Stromal cell of bone marrow (primary cell): ENCODE measurements around the gene AUTS2.

Experiments used
- DNase-seq: peaks from one replicate; pipeline ENCODE4 v3.0.0-alpha.2; 2012; ENCODE audit warnings: low read depth

The AUTS2 gene

DNA sequence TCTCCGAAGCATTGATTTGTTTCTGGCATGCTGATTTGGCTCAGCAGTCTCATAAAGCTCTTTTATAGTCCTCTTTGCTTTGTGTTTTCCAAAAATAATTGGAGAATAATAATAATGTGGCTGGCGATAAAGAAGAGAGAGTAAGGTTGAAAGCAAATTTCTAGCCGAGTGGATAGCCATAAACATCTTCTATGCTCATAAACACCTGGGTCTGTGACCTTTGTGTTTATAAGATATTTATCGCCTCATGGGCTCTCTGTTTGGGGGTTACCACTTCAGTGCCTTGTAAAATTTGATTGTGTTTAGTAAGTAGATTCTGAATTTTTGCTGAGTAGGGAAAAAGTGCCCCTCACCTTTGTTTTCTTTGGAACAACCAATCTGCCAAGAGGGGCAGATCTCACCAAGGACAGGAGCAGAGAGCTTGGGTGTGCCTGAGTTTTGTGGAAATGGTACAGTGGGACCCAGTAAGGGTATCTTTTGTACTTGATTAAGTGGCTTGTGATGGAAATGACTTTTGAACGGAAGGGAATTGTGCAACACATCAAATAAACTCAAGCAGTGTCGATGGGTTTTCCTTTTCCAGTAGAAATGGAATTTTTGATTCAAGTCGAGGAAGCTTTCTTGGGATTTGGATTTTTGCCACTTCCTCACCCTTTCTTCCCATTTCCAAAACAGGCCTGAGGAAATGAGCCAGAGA, 220.5 kb downstream of the AUTS2 start:
- DNase-seq, result no peak

DNA sequence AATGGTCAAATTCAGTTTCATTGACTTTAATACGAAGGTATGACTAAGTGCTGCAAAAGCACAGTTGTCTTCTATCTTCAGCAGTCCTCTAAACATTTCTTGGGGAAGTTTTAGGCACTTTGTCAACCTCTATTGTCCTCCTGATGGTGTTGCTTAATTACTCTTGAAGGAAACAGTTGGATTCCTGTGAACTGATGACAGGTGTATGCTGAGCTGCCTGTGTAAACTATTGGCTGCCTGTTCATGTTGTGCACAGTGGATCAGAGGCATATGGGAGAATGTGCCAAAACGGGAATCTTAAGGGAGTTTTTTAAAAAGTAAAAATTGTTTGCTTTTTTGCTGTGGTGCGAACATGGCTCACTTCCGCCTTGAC, 221.0 kb downstream of the AUTS2 start:
- DNase-seq, result no peak

DNA sequence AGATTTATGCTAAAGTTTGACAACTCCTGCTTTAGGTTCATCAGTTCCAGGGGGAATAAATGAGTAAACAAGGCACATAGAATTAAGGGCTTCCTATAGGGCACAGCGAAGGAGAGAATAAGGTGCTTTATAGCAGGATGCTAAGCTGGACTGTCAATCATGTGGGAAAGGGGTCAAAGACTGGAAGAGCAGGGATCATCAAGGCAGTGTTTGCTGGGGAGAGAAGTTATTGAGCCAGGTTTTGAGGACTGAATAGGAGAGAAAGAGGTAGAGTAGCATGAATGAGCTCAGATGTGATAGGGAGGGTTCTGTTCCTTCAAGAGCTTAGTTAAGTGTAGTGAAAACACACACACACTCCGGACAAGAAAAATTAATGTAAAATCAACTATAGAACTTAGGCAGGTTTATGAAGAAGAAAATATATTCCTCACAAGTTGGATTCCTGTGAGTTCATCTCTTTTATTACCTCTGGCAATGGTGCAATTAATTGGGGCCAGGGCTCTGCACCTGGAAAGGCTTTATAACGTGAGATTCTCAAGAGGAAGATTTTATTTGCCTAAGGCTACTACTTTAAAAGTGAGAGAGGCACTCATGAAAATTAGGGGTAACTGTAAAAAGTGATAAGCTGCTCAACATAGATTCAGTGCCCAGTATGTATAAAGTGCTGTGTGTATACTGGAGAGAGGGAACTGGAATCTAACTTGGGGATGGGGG, 222.4 kb downstream of the AUTS2 start:
- DNase-seq, result no peak

DNA sequence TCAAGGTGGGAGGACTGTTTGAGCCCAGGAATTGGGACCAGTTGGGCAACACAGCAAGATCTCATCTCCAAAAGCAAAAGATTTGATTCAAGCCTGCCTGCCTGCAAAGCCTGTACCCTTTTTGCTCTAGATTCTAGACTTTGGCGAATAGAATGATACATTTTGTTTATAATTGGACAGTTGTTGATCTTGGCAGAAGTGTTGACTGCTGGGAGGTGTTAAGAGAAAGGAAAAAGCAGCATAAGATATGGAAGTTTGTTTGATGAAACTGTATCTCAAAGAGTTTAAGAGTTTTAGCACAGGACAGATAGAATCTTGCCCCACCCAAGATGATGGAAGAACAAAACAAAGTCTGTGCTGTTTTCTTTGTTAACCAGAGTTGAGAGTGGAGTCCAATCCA, 224.1 kb downstream of the AUTS2 start:
- no peak for DNase-seq

DNA sequence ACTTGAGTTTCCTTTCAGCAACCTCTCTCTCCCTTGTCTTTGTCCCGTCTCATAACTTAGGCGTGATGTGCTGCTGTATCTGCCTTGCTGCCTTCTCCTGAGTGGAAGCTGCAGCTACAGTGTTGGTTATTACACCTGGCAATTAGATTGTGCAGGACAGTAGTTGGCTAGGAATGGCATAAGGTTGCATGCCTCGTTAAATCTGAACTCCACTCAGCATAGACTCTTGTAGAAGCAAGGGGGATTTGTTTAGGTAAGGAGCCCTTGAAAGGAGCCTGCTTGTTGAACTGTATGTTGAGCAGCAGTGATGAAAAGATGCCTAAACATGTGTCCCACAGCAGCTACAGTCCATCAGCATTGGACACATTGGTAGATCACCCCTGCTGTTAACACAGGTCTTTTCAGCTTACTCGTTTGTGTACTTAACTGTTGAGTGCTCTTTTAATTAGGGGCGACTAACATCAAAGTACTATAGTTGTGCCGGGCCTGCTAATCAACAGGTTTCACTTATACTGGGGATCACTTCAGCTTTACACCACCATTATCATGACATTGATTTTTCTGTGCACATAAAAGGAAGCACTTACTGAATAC, 225.0 kb downstream of the AUTS2 start:
- DNase-seq, result no peak

DNA sequence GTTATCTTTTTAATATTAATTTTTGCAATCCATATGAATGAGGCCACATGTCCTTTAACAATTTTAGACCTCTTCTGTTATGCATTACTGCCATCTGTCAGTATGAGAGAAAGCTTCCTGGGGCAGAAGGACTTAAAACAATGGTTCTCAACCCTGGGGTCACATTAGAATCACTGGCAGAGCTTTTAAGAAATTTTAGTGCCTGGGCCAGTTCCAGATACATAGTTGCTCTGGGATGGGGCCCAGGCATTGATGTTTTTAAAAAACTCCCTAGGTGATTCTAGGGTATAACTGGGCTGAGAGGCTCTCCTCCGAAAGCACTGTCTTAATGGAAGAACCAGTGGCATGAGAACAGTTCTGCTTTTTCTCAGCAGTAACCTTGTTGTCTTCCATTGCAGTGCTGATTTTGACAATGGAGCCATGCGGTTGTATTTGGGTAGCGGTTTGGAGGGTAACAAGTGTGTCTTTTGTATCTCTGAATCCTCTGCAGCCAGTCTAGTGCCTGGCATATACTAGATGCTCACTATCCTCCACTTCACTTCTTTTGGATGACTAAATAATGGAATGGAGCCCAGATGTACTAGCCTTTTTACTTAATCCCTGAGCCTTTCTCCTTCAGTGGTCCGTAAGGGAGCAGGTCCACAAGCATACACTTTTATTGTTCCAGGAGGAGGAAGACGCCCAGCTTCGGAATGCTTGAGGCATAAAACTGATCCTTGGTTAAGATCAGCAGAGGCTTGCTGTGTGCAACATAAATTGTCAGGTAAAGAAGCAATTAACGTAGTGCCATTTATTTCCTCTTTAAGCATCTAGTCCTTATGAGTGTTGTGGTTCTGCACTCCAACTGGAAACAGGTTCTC, 227.1 kb downstream of the AUTS2 start:
- no peak for DNase-seq

DNA sequence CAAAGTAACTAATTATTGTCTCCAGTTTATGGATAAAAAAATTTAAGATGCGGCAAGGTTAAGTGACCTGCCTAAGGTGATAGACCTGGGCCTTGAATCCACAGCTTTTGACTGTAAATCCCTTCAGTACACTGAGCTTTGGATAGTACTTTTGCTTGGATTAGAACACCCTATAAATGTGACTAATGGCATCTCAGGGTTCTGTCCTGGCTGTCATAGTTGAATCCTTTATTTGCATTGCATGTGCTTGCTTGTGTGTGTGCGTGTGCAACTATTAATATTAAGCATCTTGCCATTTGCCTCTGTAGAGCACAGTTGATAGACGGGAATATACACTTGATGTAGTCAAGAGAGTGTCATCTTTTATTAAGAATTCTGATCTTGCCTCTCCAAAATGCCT, 228.0 kb downstream of the AUTS2 start:
- no peak for DNase-seq

DNA sequence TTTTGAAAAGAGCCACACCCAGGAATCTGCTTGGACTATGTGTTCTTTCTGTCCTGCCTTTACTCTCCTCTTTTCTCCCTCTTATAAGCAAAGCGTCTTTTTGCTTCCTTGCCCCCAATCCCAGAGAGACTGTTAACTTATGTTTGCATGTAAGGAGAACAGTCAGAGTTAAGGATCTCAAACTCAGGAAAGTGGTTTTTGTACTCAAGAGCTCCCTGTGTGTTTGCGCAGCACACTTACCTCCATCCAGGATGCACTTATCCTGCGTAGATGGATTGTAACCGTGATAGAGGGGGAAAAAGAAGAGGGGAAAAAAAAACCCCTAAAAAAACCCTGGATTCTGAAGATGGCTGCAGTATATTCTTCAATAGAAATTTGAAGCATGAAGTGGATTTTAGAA, 228.9 kb downstream of the AUTS2 start:
- DNase-seq, result no peak

DNA sequence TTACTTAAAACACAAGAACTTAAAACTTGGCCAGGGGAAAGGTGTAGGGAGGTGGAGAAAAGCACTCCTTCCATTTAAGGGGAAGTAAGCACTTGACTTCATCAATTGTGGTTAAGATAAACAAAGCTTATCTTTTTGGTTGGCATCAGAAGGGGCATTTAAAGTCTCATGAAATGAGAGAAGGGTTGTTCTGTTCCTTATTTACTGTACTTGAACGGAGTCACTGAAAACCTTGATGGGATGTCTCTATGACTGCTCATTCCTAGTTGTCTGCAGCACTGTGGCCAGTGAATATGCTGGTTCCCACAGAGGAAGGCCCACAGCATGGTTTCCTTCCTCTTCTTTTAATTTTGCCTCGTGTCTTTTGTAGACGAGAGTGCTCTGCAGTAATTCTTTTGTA, 229.3 kb downstream of the AUTS2 start:
- no peak for DNase-seq

DNA sequence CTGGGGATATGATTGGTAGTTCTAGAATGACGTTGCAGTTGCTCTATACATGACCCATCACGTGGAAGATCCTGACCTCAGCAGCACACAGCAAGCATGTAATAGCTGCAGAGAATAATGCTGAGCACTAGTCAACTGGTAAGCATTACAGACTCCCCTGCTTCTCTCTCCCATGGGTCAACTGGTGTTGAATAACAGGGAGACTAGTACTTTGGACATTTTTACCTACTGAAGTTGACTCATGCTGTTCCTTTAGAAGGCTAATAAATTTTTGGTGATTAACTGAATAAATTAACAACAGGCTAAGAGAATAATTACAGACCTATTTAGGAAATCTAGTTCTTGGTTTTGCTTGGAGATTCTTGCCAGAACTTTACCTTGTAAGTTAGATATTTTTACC, 234.1 kb downstream of the AUTS2 start:
- no peak for DNase-seq

DNA sequence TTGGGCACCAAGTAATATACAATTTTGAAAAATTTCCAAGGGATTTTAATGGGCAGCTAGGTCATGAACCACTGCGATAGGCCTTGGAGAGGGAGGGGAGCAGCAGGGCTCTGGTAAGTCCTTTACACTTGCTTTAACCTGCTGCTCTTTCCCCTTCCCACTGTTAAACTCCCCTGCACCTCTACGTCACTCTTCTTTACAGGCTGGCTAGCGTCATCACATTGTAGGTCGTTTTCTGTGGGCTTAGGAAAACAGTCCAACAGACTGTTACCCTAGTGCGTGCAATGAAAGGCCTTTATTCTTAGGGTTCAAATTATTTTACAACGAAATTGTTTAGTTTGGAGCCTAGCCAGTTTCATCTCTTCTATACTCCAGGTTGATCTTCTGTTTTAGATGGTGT, 235.7 kb downstream of the AUTS2 start:
- no peak for DNase-seq

DNA sequence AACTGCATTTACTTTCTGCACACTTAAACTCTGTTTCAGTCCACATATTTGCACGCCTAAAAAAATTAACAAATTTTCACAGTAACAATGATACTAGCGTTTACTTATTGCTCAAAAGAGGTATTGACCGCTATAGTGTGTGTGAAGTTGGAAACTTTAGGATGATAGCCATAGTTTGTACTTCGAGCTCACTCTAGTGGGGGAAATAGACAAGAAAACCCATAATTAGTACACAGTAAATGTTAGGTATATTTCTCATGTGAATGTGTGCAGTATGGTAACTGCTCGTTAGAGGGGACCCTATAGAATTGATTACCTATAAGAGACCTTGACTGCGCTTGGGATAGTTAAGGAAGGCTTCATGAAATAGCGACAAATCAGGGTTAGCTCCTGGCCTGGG, 238.4 kb downstream of the AUTS2 start:
- no peak for DNase-seq

DNA sequence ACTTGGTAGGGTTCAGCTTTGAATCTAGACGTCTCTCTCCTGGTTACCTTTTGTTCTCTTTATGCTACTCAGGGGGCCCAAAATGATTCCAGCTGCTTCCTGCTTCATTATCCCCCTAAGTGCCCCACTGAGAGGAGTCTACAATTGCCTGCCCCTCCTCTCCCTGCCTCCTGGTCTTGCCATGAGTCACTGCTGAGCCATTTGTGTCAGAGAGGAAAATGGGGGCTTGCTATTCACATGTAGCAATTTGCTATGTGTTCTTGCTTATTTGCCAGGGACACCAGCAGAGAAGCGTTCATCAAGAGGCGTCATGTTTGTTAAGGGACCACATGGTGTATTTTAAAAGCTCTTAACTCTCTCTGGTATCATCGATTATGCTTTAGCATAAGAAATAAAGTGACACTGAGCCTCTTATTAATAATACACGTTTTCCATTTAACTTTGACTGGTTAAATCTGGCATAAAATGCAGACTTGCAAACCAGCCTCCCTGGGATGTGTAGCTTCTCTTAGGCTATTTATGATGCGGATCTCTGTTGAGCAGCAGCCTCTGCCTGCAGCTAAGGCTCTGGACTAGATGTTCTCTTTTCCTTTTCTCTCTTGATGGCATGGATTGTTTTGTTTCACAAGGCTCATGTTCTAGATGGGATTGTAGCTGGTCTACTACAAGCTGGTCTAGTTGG, 239.3 kb downstream of the AUTS2 start:
- DNase-seq, result no peak

DNA sequence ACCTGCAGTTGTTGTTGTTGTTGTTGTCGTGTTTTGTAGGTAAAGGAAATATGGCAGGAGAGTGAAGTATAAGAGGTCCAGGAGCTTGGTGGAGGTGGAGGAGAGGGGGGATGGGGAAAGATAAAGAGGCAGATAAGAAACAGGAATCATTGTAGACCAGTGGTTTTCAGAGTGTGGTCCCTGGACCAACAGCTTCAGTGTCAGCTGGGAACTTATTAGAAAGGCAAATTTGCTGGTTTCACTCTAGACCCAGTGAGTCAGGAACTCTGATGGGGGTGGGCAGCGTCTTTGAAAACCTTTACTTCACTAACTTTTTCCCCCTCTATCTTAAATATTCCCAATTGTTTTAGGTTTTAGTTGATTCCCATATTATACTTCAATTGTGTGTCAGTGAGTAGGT, 241.5 kb downstream of the AUTS2 start:
- DNase-seq, result no peak

DNA sequence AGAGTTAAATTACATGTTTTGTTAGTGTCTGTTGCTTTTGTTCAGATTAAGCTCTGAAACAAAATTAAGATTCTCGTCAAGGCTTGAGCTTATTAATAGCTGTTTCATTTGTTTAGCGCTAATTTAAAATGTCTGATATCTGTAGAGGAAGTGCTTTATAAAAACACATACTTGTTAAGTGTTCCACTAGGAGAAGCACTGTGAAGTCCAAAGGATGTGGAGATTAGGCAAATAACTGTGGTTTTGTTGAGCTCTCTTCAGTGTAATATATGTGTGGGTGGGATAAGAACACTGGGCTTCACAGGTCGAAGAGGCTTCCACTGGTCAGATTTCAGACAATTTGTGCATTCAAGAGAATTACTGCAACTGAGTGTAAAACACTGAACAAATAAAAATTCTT, 242.0 kb downstream of the AUTS2 start:
- DNase-seq, result no peak

DNA sequence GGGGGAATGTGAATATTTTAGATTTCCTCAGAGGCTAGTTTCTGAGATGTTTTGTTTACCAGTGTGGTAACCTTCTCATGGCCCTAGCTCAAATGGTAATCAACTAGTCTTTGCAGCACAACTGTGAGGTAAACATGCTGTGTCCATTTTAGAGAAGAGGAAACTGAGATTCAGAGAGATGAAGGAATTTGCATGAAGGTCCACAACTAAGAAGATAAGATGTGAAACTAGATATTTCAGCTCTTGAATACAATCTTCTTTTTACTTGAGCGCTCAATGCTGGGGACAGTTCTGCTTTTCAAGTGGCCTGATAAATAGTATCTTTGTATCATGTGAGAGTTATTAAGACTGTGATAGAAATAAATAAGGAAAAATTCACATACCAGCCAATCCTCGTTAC, 245.4 kb downstream of the AUTS2 start:
- no peak for DNase-seq

DNA sequence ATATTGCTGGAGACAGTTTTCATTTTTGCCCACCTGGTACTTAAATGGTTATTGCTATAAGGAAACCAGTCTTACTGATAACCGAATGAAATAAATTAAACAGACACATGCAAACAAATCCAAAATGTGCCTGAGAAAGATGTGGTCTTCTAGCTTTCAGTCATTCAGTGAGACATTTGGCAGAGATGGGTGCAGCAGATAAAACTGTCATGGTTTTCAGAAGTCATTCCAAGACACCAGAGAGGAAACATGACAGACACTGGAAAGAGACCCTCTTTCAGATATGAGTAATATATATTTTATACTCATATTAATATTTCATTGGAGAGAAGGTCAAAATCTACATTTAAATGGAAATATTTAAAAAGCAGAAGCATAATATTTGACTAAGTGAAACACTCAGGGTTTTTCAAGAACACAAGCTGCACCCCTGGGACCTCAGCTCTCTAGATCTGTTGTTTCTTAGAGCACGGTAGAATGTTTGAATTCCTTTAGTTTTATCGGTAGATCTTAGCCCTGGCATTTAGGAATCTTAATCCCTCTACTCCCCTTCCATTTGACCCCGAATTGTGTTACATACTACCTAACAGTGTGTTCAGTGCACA, 246.1 kb downstream of the AUTS2 start:
- DNase-seq, result no peak

DNA sequence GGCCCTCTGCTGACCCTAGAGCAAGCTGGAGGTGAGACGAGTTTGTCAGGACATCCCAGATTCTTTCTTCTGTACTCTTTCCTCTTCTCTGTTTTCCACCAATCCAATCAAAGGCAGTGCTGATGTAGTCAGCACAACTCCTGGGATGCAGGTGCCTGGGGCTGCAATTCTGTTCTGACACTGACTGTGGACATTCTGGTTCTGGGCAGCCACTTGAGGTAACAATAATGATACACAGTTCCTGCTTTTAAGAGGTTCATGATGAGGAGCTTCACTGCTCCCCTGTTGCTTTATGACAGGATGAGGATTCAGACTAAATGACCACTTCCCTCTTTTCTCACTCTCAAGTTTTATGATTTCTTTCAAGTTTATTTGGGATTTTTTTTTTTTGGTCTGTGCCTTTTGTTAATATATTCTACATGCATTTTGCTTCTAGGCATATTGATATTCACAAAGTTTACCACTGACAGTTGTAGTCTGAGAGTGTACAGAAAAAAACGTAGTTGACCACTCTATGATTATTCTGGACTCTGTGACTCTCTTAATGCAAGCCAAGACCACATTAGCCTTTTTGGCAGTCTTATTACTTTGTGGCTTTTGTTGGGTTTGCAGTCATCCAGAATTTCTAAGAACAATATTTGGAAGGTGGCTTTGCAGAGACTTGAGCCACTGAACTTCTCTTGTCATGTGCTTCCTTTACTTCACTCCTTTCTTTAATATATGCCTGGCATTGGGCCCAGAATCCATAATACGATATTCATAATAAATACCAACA, 247.6 kb downstream of the AUTS2 start:
- DNase-seq, result peak; percentile 31

DNA sequence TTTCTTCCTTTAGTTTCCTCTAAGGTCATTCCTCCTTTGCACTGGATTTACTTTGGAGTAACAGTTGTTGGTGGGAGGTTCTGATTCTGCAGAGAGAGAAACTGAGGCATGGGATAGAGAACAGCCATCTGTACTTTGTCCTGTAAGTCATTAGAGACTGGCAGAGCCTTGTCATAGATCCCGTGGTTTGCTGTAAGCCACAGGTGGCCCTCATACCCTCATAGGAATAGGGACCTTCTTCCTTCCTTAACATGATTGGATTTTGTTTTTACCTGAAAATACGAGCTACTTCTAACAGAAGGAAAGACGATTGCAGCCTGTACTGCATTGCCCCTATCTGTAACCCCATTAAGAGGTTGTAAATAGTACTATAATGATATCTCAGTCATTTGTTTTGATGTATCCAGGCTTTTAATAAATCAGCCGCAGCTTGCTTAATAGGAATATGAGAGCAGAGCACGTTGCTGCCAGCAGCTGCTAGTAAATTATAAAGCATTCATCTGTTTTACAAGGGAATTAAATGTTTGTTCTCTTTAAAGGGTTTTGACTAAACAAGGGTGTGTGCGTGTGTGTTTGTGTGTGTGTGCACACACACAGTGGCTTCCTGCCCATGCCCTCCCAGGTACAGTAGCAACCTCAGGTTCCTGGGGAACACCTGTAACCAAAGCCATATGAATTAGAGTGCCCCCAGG, 249.8 kb downstream of the AUTS2 start:
- DNase-seq, result no peak

DNA sequence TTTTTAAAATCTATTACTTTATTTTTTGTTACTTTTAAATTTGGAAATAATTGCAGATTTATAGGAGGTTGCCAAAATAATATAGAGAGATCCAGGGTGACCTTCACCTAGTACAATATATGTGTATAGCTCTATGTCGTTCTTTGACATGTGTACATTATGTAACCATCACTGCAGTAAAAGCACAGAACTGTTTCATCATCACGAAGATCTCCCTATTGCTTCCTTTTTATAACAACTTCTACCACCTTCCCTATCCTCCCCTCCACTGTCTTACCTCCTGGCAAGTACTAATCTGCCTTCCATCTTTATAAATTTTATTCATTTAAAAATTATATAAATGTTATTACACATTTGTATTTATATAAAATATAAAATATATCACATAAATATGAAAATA, 251.0 kb downstream of the AUTS2 start:
- no peak for DNase-seq
